Measurements from ENCODE around the gene CRABP2.

CRABP2 gene

GRCh38 chr1:156652992-156653355, 52.4 kb downstream of the CRABP2 start:
- no peak for DNase-seq

GRCh38 chr1:156652131-156652991, 53.0 kb downstream of the CRABP2 start:
- no peak for DNase-seq

Data from NCI-H2227 treated with DMSO at 0.1 percent for 48 hours (cell line).